GM12864 (cell line): ENCODE results near the gene HMG20A.

ENCODE experiments used
- DNase-seq: peaks from one replicate; pipeline ENCODE4 v3.0.0-alpha.2; 2011; ENCODE audit warnings: low read depth
- H3K4me3 ChIP-seq: 2 replicates; pipeline ENCODE4 v1.5.1; 2011; ENCODE audit warnings: mild to moderate bottlenecking, low read depth, low read length, control low read depth
- TF ChIP-seq, protein P1 (sequence below): IDR thresholded peaks from 2 replicates; pipeline ENCODE4 v1.5.1; 2011; ENCODE audit warnings: low read depth, mild to moderate bottlenecking, moderate library complexity, low read length, control low read depth, inconsistent platforms; ENCODE audit errors: missing control alignments

The HMG20A gene

DNA sequence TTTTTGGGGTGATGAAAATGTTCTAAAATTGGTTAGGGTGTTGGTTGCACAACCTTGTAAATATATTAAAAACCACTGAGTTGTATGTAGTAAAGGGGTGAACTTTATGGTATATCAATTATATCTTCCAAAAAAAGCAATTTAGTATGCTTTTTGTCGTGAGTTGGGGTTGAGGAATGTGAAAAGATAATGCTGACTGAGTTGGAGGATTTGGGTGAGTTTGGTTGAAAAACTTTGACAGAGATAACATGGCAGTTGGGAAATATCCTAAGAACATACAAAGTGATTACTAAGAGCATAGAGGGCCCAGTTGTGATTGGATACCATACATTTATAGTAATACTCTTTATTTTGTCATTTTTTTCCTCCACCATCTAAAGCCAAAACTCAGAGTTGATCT is 33.6 kb downstream of the HMG20A start:
- TF ChIP-seq, protein P1, sequence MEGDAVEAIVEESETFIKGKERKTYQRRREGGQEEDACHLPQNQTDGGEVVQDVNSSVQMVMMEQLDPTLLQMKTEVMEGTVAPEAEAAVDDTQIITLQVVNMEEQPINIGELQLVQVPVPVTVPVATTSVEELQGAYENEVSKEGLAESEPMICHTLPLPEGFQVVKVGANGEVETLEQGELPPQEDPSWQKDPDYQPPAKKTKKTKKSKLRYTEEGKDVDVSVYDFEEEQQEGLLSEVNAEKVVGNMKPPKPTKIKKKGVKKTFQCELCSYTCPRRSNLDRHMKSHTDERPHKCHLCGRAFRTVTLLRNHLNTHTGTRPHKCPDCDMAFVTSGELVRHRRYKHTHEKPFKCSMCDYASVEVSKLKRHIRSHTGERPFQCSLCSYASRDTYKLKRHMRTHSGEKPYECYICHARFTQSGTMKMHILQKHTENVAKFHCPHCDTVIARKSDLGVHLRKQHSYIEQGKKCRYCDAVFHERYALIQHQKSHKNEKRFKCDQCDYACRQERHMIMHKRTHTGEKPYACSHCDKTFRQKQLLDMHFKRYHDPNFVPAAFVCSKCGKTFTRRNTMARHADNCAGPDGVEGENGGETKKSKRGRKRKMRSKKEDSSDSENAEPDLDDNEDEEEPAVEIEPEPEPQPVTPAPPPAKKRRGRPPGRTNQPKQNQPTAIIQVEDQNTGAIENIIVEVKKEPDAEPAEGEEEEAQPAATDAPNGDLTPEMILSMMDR, result no peak
- H3K4me3 ChIP-seq, result no peak overlapping the region
- no peak for DNase-seq

DNA sequence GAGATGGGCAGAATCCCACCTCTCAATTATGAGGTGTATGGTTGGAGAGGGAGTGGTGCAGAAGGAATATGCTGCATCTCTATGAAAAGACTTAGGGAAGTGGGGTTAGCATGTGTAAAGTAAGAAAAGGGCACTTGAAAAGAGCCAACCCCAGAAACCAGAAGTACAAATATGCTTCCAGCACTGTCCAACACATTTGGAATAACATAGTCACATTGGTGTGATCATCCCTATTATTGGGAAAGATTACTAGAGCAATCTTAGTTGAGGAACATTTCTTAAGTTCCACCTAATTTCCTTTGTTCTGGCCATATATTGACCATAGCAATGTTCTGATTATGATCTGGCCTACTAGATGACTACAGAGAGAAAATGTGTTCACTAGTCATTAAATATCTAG is 34.3 kb downstream of the HMG20A start:
- H3K4me3 ChIP-seq, result no peak overlapping the region
- DNase-seq, result no peak
- TF ChIP-seq, protein P1, result no peak

GRCh38 chr15:77455696-77456321 is 35.1 kb downstream of the HMG20A start:
- no peak for DNase-seq
- TF ChIP-seq, protein P1, result no peak
- no peak overlapping the region for H3K4me3 ChIP-seq

- no peak for DNase-seq
- H3K4me3 ChIP-seq, result no peak overlapping the region
- TF ChIP-seq, protein P1, result no peak
Observed at GRCh38 chr15:77456746-77457145, 36.1 kb downstream of the HMG20A start.

DNA sequence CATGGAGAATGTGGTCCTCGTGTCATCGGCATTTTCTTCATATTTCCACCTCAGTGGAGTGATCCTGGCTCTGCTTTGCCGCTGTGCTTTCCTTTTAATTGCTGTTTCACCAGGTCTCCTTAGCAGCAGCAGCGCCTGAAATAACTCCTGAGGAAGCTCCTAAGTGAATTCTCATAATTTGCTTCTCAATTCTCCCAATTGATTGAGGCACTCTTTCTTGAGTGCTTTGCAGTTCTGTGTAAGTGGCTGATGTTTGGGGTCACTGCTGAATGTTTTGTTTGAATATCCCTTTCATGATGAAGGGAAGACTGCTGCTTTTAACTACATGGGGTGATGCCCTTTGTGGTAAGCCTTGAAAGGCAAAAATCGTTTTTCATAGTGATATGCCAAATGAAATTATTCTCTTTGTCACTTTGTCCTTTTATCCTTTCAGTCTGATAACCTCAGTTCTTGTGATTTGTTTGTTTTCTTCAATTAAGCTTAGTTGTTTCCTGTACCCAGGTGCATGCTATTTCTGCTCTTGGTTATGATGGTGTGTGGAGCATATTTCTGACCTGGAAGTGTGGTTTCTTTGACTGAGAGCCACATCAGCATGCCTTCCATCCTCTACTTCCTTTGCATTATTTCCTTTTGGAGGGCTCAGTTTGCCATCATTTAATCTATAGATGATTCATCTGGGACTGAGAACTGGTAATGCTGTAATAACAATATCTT is 36.7 kb downstream of the HMG20A start:
- TF ChIP-seq, protein P1, result no peak
- no peak overlapping the region for H3K4me3 ChIP-seq
- DNase-seq, result no peak

GRCh38 chr15:77457905-77458265 is 37.2 kb downstream of the HMG20A start:
- DNase-seq, result no peak
- TF ChIP-seq, protein P1, result no peak
- H3K4me3 ChIP-seq, result no peak overlapping the region

- TF ChIP-seq, protein P1, result no peak
- DNase-seq, result no peak
Observed at GRCh38 chr15:77459031-77459430, 38.3 kb downstream of the HMG20A start.

More at GRCh38 chr15:77459031-77459430, 38.3 kb downstream of the HMG20A start:
- H3K4me3 ChIP-seq, result no peak overlapping the region
